Uterus (tissue), 4 donors: ENCODE measurements around the gene OSTN. TPM values are rescaled to one million over a fixed set of nuclear protein-coding genes. Genes with fewer than 3 reads are reported as not detected.

Source experiments
- DNase-seq, 2 donors: peaks; one replicate each; pipeline ENCODE4 v3.0.0-alpha.2; 2019 to 2020
- H3K27ac ChIP-seq, 2 donors: fragments of 200-600 bp; sonication (generic); 1 replicate in 1 of 2; 2 replicates in 1 of 2; pipeline ENCODE4 v1.5.1; 2016 to 2018
- H3K27me3 ChIP-seq, 2 donors: fragments of 200-600 bp; sonication (generic); one replicate each; pipeline ENCODE4 v1.5.1; 2018 to 2019; ENCODE audit warnings: control low read depth in 1 of 2
- H3K36me3 ChIP-seq, 2 donors: fragments of 200-600 bp; sonication (generic); one replicate each; pipeline ENCODE4 v1.5.1; 2019; ENCODE audit warnings: control low read depth in 1 of 2
- H3K4me1 ChIP-seq, 2 donors: fragments of 200-600 bp; sonication (generic); one replicate each; pipeline ENCODE4 v1.5.1; 2018 to 2019; ENCODE audit warnings: control low read depth in 1 of 2
- H3K4me3 ChIP-seq, 2 donors: fragments of 200-600 bp; sonication (generic); 1 replicate in 1 of 2; 2 replicates in 1 of 2; pipeline ENCODE4 v1.5.1; 2018 to 2019; ENCODE audit warnings: mild to moderate bottlenecking in 1 of 2
- H3K9me3 ChIP-seq, 2 donors: fragments of 200-600 bp; sonication (generic); one replicate each; pipeline ENCODE4 v1.5.1; 2019; ENCODE audit warnings: control low read depth in 1 of 2
- POLR2A ChIP-seq, 2 donors: fragments of 450-650 bp; IDR thresholded peaks; one replicate each; pipeline ENCODE4 v1.6.1; 2016; ENCODE audit warnings: antibody characterized with exemption in 2 of 2, mild to moderate bottlenecking in 1 of 2, moderate library complexity in 1 of 2
- intact Hi-C: fragments of 100-400 bp; cut with DNase I; formaldehyde crosslinking; loops from one replicate; pipeline ENCODE4 v1.15.1; 2023; ENCODE audit warnings: low total_unique reads
- total RNA-seq, 4 donors: library from RNA; depleted of rRNA in 3 of 4; stranded (reverse); fragments of >200 nt in 3 of 4; gene quantifications; one replicate each; pipeline versions ENCODE4 v1.1.0 to v1.2.4, GENCODE V29; 2014 to 2023
- TF ChIP-seq, protein P1 (sequence below), 4 experiments: fragments of 200-600 bp in 2 of 4; fragments of 450-650 bp in 2 of 4; sonication (generic) in 2 of 4; IDR thresholded peaks; one replicate each; pipeline ENCODE4 v1.5.1; 2016 to 2019; ENCODE audit warnings: antibody characterized with exemption in 4 of 4, mild to moderate bottlenecking in 2 of 4, moderate library complexity in 1 of 4
- donor health status: DM: yes; HTN: yes; CAD: no.

The OSTN gene
- total RNA-seq, 4 donors from 2014 or later = 0.28 TPM; not detected in 3

DNA sequence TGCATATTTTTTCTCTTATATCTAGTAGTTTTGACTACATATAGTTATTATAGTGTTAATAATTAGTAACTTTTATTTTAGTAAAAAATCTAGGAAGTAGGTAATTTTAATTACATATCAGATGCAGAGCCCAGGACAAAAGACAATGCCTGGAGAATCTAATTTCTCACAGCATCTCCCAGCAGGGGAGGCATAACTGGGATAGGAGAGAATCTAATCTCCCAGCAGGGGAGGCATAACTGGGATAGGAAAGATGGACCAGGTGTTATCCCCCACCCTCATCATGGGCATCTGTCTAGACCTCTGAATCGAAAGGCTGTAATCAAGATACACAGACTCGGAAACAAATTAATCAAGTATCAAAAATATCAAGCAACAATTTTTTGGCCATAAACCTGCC lies 58.2 kb downstream of the OSTN start:
- intact Hi-C loops = no loop called here
- DNase-seq = no peak

DNA sequence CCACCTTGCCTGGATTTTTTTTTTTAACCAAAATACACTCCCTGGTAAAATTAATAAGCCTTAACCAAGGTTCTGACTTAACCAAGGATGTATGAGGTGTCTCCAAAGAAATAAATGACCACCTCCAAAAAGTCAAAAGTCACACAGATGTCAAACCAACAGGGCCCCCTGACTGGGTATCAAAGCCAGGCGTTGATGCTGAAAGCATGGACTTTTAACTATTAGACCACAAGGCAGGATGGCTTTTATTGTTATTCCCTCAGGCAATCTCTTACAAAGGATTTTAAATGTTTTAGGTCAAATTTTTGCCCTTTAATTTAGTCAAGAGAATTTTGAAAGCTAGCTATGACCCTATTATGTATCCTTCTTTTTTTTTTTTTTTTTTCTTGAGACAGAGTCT lies 60.4 kb downstream of the OSTN start:
- Histone ChIP-seq H3K9me3 (no peaks in the 10 kb centered on the region), H3K27me3 (no peaks in the 10 kb centered on the region), H3K4me1 (no peaks in the 10 kb centered on the region), H3K36me3 (no peaks in the 10 kb centered on the region), H3K4me3 (no peak overlapping the region), H3K27ac (no peak overlapping the region)
- DNase-seq = no peak
- intact Hi-C loops = no loop called here
- TF ChIP-seq POLR2A (IDR thresholded peaks at IDR 0.05) = no peak
- TF ChIP-seq, protein P1, sequence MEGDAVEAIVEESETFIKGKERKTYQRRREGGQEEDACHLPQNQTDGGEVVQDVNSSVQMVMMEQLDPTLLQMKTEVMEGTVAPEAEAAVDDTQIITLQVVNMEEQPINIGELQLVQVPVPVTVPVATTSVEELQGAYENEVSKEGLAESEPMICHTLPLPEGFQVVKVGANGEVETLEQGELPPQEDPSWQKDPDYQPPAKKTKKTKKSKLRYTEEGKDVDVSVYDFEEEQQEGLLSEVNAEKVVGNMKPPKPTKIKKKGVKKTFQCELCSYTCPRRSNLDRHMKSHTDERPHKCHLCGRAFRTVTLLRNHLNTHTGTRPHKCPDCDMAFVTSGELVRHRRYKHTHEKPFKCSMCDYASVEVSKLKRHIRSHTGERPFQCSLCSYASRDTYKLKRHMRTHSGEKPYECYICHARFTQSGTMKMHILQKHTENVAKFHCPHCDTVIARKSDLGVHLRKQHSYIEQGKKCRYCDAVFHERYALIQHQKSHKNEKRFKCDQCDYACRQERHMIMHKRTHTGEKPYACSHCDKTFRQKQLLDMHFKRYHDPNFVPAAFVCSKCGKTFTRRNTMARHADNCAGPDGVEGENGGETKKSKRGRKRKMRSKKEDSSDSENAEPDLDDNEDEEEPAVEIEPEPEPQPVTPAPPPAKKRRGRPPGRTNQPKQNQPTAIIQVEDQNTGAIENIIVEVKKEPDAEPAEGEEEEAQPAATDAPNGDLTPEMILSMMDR (IDR thresholded peaks at IDR 0.05) = no peak

More for the DNA sequence above, 58.2 kb downstream of the OSTN start:
- no peak overlapping the region for H3K27ac ChIP-seq
- H3K4me3 ChIP-seq = no peak overlapping the region
- H3K36me3 ChIP-seq = no peaks in the 10 kb centered on the region
- no peaks in the 10 kb centered on the region for H3K27me3 ChIP-seq
- TF ChIP-seq, protein P1 (IDR thresholded peaks at IDR 0.05) = no peak
- no peak for TF ChIP-seq POLR2A (IDR thresholded peaks at IDR 0.05)
- no peaks in the 10 kb centered on the region for H3K4me1 ChIP-seq
- H3K9me3 ChIP-seq = no peaks in the 10 kb centered on the region

DNA sequence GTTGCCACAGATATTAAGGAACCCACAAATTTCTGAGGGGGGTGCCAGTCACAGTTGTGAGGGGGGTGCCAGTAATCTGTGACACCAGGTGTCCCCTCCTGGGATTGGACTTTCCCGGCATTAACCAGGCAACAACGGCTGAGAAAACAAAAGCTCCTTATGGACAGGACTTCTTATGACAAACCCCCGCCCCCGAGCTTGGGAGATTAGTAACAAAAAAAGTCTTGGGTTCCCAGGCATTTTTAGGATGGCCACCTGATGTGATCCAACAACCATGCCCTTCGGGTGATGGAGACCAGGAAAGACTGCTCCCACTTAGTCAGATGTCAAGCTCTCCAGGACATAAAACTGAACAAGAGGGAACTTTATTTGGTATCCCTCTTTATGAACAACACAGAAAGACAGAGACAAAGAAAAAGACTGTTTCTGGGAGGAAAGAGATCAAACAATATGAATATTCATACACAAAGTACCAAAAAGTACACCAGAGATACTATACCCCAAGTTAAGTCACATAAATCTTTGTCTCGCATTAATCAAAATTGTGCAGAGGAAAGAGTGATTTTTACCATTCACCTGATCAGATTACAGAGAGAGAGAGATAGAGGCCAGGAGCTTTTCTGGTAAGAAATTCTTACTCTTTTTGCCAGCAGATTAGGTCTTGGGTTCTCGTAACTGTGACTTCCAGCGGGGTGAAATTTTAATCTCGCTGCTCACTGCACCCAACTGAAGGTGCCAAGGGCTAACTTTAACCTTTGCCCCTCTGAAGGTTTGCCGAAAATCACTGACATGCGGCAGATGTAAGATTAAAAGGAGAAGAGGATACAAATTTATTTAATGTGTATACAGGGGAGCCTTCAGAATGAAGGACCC lies 61.6 kb downstream of the OSTN start:
- H3K27me3 ChIP-seq = no peaks in the 10 kb centered on the region
- TF ChIP-seq, protein P1 (IDR thresholded peaks at IDR 0.05) = no peak
- TF ChIP-seq POLR2A (IDR thresholded peaks at IDR 0.05) = no peak
- intact Hi-C loops = no loop called here

DNA sequence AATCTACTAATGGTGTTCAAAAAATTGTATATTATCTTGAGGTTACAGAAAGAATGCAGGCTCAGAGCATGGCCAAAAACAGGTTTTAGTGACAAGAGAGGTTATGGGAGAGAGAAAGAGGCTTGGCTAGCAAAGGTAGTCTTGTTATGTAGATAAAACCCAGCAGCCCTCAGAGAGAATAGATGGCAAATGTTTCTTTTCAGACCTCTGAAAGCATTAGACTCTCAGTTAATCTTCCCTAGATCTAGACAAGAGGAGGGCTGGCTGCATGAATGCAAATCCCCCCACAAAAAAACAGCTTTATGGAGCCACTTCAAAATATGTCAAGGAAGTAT lies 62.2 kb downstream of the OSTN start:
- no peaks in the 10 kb centered on the region for H3K9me3 ChIP-seq
- no peak for DNase-seq
- no peaks in the 10 kb centered on the region for H3K4me1 ChIP-seq
- intact Hi-C loops = no loop called here
- TF ChIP-seq POLR2A (IDR thresholded peaks at IDR 0.05) = no peak
- TF ChIP-seq, protein P1 (IDR thresholded peaks at IDR 0.05) = no peak
- H3K27ac ChIP-seq = no peak overlapping the region
- H3K27me3 ChIP-seq = no peaks in the 10 kb centered on the region
- no peaks in the 10 kb centered on the region for H3K36me3 ChIP-seq
- H3K4me3 ChIP-seq = no peak overlapping the region

More for the DNA sequence above, 61.6 kb downstream of the OSTN start:
- Histone ChIP-seq H3K36me3 (no peaks in the 10 kb centered on the region), H3K4me1 (no peaks in the 10 kb centered on the region), H3K4me3 (no peak overlapping the region), H3K9me3 (no peaks in the 10 kb centered on the region), H3K27ac (no peak overlapping the region)
- DNase-seq = no peak

DNA sequence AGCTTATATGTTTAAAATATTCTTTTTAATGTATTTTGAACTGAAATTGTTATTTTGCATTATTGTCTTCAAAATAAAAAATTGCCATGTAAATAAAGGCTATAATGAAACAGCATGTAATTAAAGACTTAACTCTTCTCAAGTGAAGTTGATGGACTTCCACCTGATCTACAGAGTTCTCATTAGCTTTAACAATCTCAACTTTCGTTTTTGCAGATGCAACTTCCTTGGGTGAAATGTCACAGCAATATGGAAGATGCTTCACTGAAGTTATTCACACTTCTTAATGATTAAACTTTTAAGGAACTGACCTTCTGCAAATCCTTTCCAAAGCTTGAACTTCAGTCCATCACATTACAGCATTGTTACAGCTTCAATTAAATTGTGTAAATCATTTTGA lies 63.6 kb downstream of the OSTN start:
- intact Hi-C loops = no loop called here
- no peak overlapping the region for H3K27ac ChIP-seq

More for the DNA sequence above, 63.6 kb downstream of the OSTN start:
- Histone ChIP-seq H3K9me3 (no peaks in the 10 kb centered on the region), H3K4me1 (no peaks in the 10 kb centered on the region), H3K27me3 (no peaks in the 10 kb centered on the region), H3K36me3 (no peaks in the 10 kb centered on the region), H3K4me3 (no peak overlapping the region)
- no peak for DNase-seq
- no peak for TF ChIP-seq POLR2A (IDR thresholded peaks at IDR 0.05)
- TF ChIP-seq, protein P1 (IDR thresholded peaks at IDR 0.05) = no peak
